Body of pancreas (tissue), 4 donors: ENCODE measurements around the gene SMIM35. TPM values are rescaled to one million over a fixed set of nuclear protein-coding genes. Genes with fewer than 3 reads are reported as not detected.

Experiments used
- ATAC-seq: fragments of 150-250 bp; one replicate; pipeline ENCODE4 v1.9.1; 2016
- DNase-seq, 4 donors: peaks; one replicate each; pipeline ENCODE4 v3.0.0-alpha.2; 2019
- H3K27ac ChIP-seq, 4 donors: fragments of 200-600 bp; sonication (generic); 1 replicate in 3 of 4; 2 replicates in 1 of 4; pipeline versions ENCODE4 v1.5.1 to v1.6.1; 2016 to 2019; ENCODE audit warnings: mild to moderate bottlenecking in 1 of 4, mixed read lengths in 1 of 4, moderate library complexity in 1 of 4
- H3K27me3 ChIP-seq, 2 donors: fragments of 200-600 bp; sonication (generic); one replicate each; pipeline ENCODE4 v1.6.0; 2016; ENCODE audit warnings: mild to moderate bottlenecking in 1 of 2
- H3K36me3 ChIP-seq, 2 donors: fragments of 200-600 bp; sonication (generic); replicated peaks in 1 of 2; 2 replicates each; pipeline ENCODE4 v1.5.1; 2016; ENCODE audit warnings: low read depth in 2 of 2; ENCODE audit not compliant: insufficient read depth in 1 of 2
- H3K4me1 ChIP-seq: fragments of 200-600 bp; sonication (generic); one replicate; pipeline ENCODE4 v1.6.0; 2016
- H3K4me3 ChIP-seq, 2 donors: fragments of 200-600 bp; sonication (generic); 1 replicate in 1 of 2; 2 replicates in 1 of 2; pipeline ENCODE4 v1.5.1; 2016 to 2019
- H3K9me3 ChIP-seq, 3 donors: fragments of 200-600 bp; sonication (generic); 1 replicate in 2 of 3; 2 replicates in 1 of 3; pipeline ENCODE4 v1.5.1; 2016
- POLR2A ChIP-seq, 3 donors: fragments of 450-650 bp; IDR thresholded peaks; one replicate each; pipeline ENCODE4 v1.6.1; 2016; ENCODE audit warnings: antibody characterized with exemption in 3 of 3, mild to moderate bottlenecking in 2 of 3
- WGBS, 2 donors: methylation state at CpG; one replicate each; pipeline ENCODE4 v1.1.5; 2017; 5-methylcytosine and 5-hydroxymethylcytosine counted together
- intact Hi-C: fragments of 100-400 bp; cut with DNase I; formaldehyde crosslinking; loops from one replicate; pipeline ENCODE4 v1.15.1; 2023
- total RNA-seq, 2 donors: library from RNA; depleted of rRNA; stranded (reverse); fragments of >200 nt; gene quantifications; one replicate each; pipeline ENCODE4 v1.1.0, GENCODE V29; 2016
- TF ChIP-seq, protein P1 (sequence below), 7 experiments: fragments of 450-650 bp in 4 of 7; fragments of 200-600 bp in 3 of 7; sonication (generic) in 3 of 7; IDR thresholded peaks; one replicate each; pipeline ENCODE4 v1.5.1; 2016 to 2019; ENCODE audit warnings: antibody characterized with exemption in 7 of 7

SMIM35 gene
- total RNA-seq, 2 donors from 2014 or later = not detected

DNA sequence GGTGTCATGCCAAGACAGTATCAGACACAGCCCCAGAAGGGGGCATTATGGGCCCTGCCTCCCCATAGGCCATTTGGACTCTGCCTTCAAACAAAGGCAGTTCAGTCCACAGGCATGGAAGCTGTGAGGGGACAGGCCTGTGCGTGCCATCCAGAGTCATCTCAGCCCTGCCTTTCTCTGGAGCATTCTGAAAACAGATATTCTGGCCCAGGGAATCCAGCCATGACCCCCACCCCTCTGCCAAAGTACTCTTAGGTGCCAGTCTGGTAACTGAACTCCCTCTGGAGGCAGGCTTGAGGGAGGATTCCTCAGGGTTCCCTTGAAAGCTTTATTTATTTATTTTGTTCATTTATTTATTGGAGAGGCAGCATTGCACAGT is 85.9 kb downstream of the SMIM35 start:
- no peaks in the 10 kb centered on the region for H3K36me3 ChIP-seq
- H3K9me3 ChIP-seq = no peaks in the 10 kb centered on the region
- ATAC-seq = no peak
- H3K4me3 ChIP-seq = no peak overlapping the region
- no peak for DNase-seq
- no peaks in the 10 kb centered on the region for H3K4me1 ChIP-seq
- TF ChIP-seq, protein P1, sequence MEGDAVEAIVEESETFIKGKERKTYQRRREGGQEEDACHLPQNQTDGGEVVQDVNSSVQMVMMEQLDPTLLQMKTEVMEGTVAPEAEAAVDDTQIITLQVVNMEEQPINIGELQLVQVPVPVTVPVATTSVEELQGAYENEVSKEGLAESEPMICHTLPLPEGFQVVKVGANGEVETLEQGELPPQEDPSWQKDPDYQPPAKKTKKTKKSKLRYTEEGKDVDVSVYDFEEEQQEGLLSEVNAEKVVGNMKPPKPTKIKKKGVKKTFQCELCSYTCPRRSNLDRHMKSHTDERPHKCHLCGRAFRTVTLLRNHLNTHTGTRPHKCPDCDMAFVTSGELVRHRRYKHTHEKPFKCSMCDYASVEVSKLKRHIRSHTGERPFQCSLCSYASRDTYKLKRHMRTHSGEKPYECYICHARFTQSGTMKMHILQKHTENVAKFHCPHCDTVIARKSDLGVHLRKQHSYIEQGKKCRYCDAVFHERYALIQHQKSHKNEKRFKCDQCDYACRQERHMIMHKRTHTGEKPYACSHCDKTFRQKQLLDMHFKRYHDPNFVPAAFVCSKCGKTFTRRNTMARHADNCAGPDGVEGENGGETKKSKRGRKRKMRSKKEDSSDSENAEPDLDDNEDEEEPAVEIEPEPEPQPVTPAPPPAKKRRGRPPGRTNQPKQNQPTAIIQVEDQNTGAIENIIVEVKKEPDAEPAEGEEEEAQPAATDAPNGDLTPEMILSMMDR (IDR thresholded peaks at IDR 0.05) = no peak
- no peak for TF ChIP-seq POLR2A (IDR thresholded peaks at IDR 0.05)
- H3K27ac ChIP-seq = no peak overlapping the region
- intact Hi-C loops = no loop called here
- WGBS, 2 donors = 100% methylated on average over 1 of the region's 1 CpG; no CpG with 5 or more reads in 1 of the 2 donors
- no peaks in the 10 kb centered on the region for H3K27me3 ChIP-seq

DNA sequence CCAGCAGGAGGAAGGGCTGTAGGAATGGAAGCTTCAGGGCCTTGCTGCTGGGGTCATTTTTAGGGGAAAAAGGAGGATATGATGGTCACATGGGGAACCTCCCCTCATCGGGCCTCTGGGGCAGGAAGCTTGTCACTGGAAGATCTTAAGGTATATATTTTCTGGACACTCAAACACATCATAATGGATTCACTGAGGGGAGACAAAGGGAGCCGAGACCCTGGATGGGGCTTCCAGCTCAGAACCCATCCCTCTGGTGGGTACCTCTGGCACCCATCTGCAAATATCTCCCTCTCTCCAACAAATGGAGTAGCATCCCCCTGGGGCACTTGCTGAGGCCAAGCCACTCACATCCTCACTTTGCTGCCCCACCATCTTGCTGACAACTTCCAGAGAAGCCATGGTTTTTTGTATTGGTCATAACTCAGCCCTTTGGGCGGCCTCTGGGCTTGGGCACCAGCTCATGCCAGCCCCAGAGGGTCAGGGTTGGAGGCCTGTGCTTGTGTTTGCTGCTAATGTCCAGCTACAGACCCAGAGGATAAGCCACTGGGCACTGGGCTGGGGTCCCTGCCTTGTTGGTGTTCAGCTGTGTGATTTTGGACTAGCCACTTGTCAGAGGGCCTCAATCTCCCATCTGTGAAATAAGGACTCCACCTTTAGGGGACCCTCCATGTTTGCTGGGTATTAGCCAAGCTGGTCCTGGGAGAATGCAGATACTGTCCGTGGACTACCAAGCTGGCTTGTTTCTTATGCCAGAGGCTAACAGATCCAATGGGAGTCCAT is 86.5 kb downstream of the SMIM35 start:
- intact Hi-C loops = no loop called here
- WGBS, 2 donors = 83 to 94% methylated on average over 2 to 4 of the region's 4 CpGs
- DNase-seq (no peak), ATAC-seq (no peak)
- Histone ChIP-seq H3K4me3 (no peak overlapping the region), H3K27ac (no peak overlapping the region), H3K36me3 (no peaks in the 10 kb centered on the region), H3K4me1 (no peaks in the 10 kb centered on the region), H3K27me3 (no peaks in the 10 kb centered on the region), H3K9me3 (no peaks in the 10 kb centered on the region)
- no peak for TF ChIP-seq POLR2A (IDR thresholded peaks at IDR 0.05)
- TF ChIP-seq, protein P1 (IDR thresholded peaks at IDR 0.05) = no peak

DNA sequence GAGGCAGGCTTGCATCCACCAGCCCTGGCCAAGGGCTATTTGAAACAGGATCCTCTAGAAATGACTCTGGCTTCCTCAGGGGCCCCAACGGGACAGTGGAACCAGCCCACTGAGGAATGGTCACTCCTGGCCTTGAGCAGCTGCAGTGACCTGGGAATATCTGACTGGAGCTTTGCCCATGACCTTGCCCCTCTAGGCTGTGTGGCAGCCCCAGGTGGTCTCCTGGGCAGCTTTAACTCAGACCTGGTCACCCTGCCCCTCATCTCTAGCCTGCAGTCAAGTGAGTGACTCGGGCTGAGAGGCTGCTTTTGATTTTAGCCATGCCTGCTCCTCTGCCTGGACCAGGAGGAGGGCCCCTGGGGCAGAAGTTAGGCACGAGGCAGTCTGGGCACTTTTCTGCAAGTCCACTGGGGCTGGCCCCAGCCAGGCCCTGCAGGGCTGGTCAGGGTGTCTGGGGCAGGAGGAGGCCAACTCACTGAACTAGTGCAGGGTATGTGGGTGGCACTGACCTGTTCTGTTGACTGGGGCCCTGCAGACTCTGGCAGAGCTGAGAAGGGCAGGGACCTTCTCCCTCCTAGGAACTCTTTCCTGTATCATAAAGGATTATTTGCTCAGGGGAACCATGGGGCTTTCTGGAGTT is 87.3 kb downstream of the SMIM35 start:
- Histone ChIP-seq H3K36me3 (no peaks in the 10 kb centered on the region), H3K27ac (no peak overlapping the region), H3K4me1 (no peaks in the 10 kb centered on the region), H3K4me3 (no peak overlapping the region), H3K9me3 (no peaks in the 10 kb centered on the region), H3K27me3 (no peaks in the 10 kb centered on the region)
- no peak for ATAC-seq
- TF ChIP-seq POLR2A (IDR thresholded peaks at IDR 0.05) = no peak
- TF ChIP-seq, protein P1 (IDR thresholded peaks at IDR 0.05) = no peak
- no peak for DNase-seq
- intact Hi-C loops = no loop called here
- 86% methylated on average over 3 of the region's 3 CpGs; no CpG with 5 or more reads in 1 of the 2 donors for WGBS, 2 donors

DNA sequence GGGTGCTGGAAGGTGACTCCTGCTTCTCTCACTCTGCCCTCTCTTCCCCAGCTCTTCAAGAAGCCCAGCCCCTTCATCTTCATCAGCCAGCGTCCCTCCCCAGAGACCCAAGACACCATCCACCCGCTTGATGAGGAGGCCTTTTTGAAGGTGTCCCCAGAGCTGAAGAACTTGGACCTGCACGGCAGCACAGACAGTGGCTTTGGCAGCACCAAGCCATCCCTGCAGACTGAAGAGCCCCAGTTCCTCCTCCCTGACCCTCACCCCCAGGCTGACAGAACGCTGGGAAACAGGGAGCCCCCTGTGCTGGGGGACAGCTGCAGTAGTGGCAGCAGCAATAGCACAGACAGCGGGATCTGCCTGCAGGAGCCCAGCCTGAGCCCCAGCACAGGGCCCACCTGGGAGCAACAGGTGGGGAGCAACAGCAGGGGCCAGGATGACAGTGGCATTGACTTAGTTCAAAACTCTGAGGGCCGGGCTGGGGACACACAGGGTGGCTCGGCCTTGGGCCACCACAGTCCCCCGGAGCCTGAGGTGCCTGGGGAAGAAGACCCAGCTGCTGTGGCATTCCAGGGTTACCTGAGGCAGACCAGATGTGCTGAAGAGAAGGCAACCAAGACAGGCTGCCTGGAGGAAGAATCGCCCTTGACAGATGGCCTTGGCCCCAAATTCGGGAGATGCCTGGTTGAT is 88.0 kb downstream of the SMIM35 start:
- no peak for ATAC-seq

More for the DNA sequence above, 88.0 kb downstream of the SMIM35 start:
- Histone ChIP-seq H3K4me3 (no peak overlapping the region), H3K4me1 (no peaks in the 10 kb centered on the region), H3K27ac (no peak overlapping the region), H3K9me3 (no peaks in the 10 kb centered on the region), H3K27me3 (no peaks in the 10 kb centered on the region), H3K36me3 (no peaks in the 10 kb centered on the region)
- WGBS, 2 donors = 67 to 89% methylated on average over 3 to 10 of the region's 10 CpGs
- no peak for TF ChIP-seq POLR2A (IDR thresholded peaks at IDR 0.05)
- TF ChIP-seq, protein P1 (IDR thresholded peaks at IDR 0.05) = no peak
- intact Hi-C loops = no loop called here
- no peak for DNase-seq
